K562 (cell line): Measurements from ENCODE around the gene COASY. TPM values are rescaled to one million over a fixed set of nuclear protein-coding genes. Genes with fewer than 3 reads are reported as not detected.
"Not testable (repeated sequence)": the region's sequence is repeated elsewhere in the genome, so short reads cannot be mapped to it uniquely, and the experiment has no call there.

Experiments used
- ATAC-seq: fragments of 200-7000 bp; cut with Tn5 transposase; 3 replicates; pipeline ENCODE4 v1.9.1; 2020; ENCODE audit warnings: moderate library complexity
- BruUV-seq: library from RNA; stranded (reverse); fragments of 400-500 nt; replicated peaks from 2 replicates; lab custom pipeline; 2021; lab: Mats Ljungman, UMichigan
- CTCF ChIA-PET: fragments of 300-600 bp; formaldehyde crosslinking; extraction: SDS; loops from one replicate; lab custom pipeline; 2021; ENCODE audit warnings: low intra/inter-chr PET ratio; lab: Yijun Ruan, JAX
- POLR2A ChIA-PET: fragments of 300-600, 350-650 bp; sonication (Branson Sonifier 250); formaldehyde crosslinking; extraction: SDS; loops from one replicate; lab custom pipeline; 2021; ENCODE audit warnings: antibody characterized with exemption, inconsistent platforms; lab: Yijun Ruan, JAX
- DNase-seq, 4 experiments: peaks; one replicate each; pipeline versions ENCODE4 v3.0.0 to v3.0.0-alpha.2; 2011 to 2018; ENCODE audit warnings: low spot score in 3 of 4, mixed read lengths in 3 of 4; ENCODE audit errors: extremely low read depth in 1 of 4
- FAIRE-seq: peaks from 2 replicates; lab custom pipeline; 2011; peaks lifted over from hg19 to GRCh38; lab: Jason Lieb, UNC
- H2AFZ ChIP-seq: 2 replicates; pipeline ENCODE4 v1.6.0; 2011; ENCODE audit warnings: low read depth, low read length, control low read depth, inconsistent platforms
- H3K27ac ChIP-seq: fragments of 200-600 bp; 3 replicates; pipeline ENCODE4 v1.8.0; 2011; ENCODE audit warnings: low read depth, mild to moderate bottlenecking, control low read depth, inconsistent platforms, low read length, moderate library complexity, mixed read lengths; ENCODE audit errors: extremely low read depth
- H3K27me3 ChIP-seq, 2 experiments: fragments of 300-600 bp in 1 of 2; 2 replicates in 1 of 2; 3 replicates in 1 of 2; pipeline versions ENCODE4 v1.6.0 to v1.8.0; 2011; ENCODE audit warnings: inconsistent platforms in 2 of 2, low read length in 2 of 2, mild to moderate bottlenecking in 1 of 2, mixed read lengths in 1 of 2, moderate library complexity in 1 of 2; ENCODE audit not compliant: control insufficient read depth in 2 of 2, insufficient read depth in 2 of 2
- H3K36me3 ChIP-seq: fragments of 300-600 bp; 3 replicates; pipeline ENCODE4 v1.8.0; 2011; ENCODE audit warnings: mild to moderate bottlenecking, low read length, inconsistent platforms; ENCODE audit not compliant: control insufficient read depth, insufficient read depth
- H3K4me1 ChIP-seq, 2 experiments: fragments of 200-600 bp in 1 of 2; replicated peaks in 1 of 2; 2 replicates in 1 of 2; 3 replicates in 1 of 2; pipeline versions ENCODE4 v1.5.1 to v1.8.0; 2011; ENCODE audit warnings: inconsistent platforms in 2 of 2, low read length in 2 of 2, mild to moderate bottlenecking in 1 of 2, mixed read lengths in 1 of 2, moderate library complexity in 1 of 2; ENCODE audit not compliant: control insufficient read depth in 2 of 2, insufficient read depth in 2 of 2
- H3K4me2 ChIP-seq: 2 replicates; pipeline ENCODE4 v1.6.1; 2011; ENCODE audit warnings: low read length, control low read depth, inconsistent platforms, mixed read lengths; ENCODE audit not compliant: insufficient read depth
- H3K4me3 ChIP-seq: fragments of 200-600 bp; sonication (generic), shearing (Covaris generic); 2 replicates; pipeline ENCODE4 v1.5.1; 2016; ENCODE audit warnings: control low read depth, inconsistent platforms
- H3K79me2 ChIP-seq: fragments of 200-600 bp; 3 replicates; pipeline ENCODE4 v1.8.0; 2011; ENCODE audit warnings: low read length, inconsistent platforms; ENCODE audit not compliant: control insufficient read depth, insufficient read depth
- H3K9ac ChIP-seq, 2 experiments: 2 replicates each; pipeline versions ENCODE4 v1.6.0 to v1.6.1; 2011; ENCODE audit warnings: low read depth in 2 of 2, low read length in 2 of 2, control low read depth in 1 of 2, inconsistent platforms in 1 of 2, mild to moderate bottlenecking in 1 of 2, mixed read lengths in 1 of 2; ENCODE audit not compliant: insufficient read depth in 1 of 2
- H3K9me1 ChIP-seq: one replicate; pipeline ENCODE4 v1.6.0; 2011; ENCODE audit warnings: inconsistent platforms, mild to moderate bottlenecking, low read length, moderate library complexity; ENCODE audit not compliant: control insufficient read depth, insufficient read depth
- H3K9me3 ChIP-seq: replicated peaks from 2 replicates; pipeline ENCODE4 v1.5.1; 2011; ENCODE audit warnings: low read depth, low read length, inconsistent platforms; ENCODE audit not compliant: control insufficient read depth, insufficient read depth
- H4K20me1 ChIP-seq: replicated peaks from 2 replicates; pipeline ENCODE4 v1.6.1; 2011; ENCODE audit warnings: low read length, inconsistent platforms, mixed read lengths; ENCODE audit not compliant: control insufficient read depth, insufficient read depth
- ELF1 ChIP-seq: fragments of 200-800 bp; sonication (Bioruptor generic); IDR thresholded peaks from 2 replicates; pipeline ENCODE4 v1.6.1; 2016; ENCODE audit warnings: missing genetic modification characterization, missing compliant biosample characterization
- ZNF263 ChIP-seq: sonication (generic); formaldehyde crosslinking; IDR thresholded peaks from 2 replicates; pipeline ENCODE4 v1.8.0; 2022; ENCODE audit warnings: mild to moderate bottlenecking, missing genetic modification reagents, borderline replicate concordance
- WGBS: fragments of 100-300 bp; shearing (Covaris generic); methylation state at CpG from one replicate; pipeline ENCODE4 v1.1.6; 2016; ENCODE audit warnings: low coverage, mixed read lengths; ENCODE audit not compliant: insufficient coverage; ENCODE audit errors: missing lambda C conversion rate; 5-methylcytosine and 5-hydroxymethylcytosine counted together
- in situ Hi-C: fragments of 300-500 bp; cut with MboI; formaldehyde crosslinking; loops from 4 replicates; pipeline ENCODE4 v1.15.0; 2018; ENCODE audit warnings: inconsistent platforms, mixed read lengths
- intact Hi-C: fragments of 100-400 bp; cut with micrococcal nuclease; formaldehyde crosslinking; loops from 2 replicates; pipeline ENCODE4 v1.14.2; 2022
- polyA plus RNA-seq, 8 experiments: library from polyadenylated mRNA; depleted of rRNA in 4 of 8; stranded (reverse) in 5 of 8; unstranded in 3 of 8; fragments of >200 nt; fragmentation: Nextera tagmentation in 2 of 8; fragmentation: Illumina TruSeq in 1 of 8; extraction: Ambion mirVana in 2 of 8; extraction: Trizol in 1 of 8; gene quantifications; 2 replicates each; pipeline versions ENCODE4 v1.2.1 to v1.2.3, GENCODE V29; 2011 to 2014; ENCODE audit warnings: inconsistent platforms in 1 of 8, missing spikeins in 1 of 8
- total RNA-seq, 7 experiments: library from RNA; depleted of rRNA in 6 of 7; stranded (reverse); fragments of >200 nt in 6 of 7; fragmentation: Illumina TruSeq in 2 of 7; extraction: Trizol in 2 of 7; gene quantifications; 2 replicates each; pipeline versions ENCODE4 v1.2.1 to v1.2.3, GENCODE V29; 2011 to 2021; ENCODE audit warnings: low replicate concordance in 1 of 7

Gene COASY
- total and polyA plus RNA-seq, 9 of the 15 experiments (the other 6 are each of a cell fraction or from before 2014, with no cell fraction given), result 25.4 to 175 (median 62.3) TPM

GRCh38 chr17:42555961-42556617 lies 5.9 kb upstream of the COASY start:
- POLR2A ChIA-PET, H3K4me3 ChIP-seq, H3K27ac ChIP-seq, in situ Hi-C loops, H4K20me1 ChIP-seq, FAIRE-seq, H3K27me3 ChIP-seq, H3K9me3 ChIP-seq, CTCF ChIA-PET, intact Hi-C loops, BruUV-seq, H3K4me2 ChIP-seq, H3K36me3 ChIP-seq, DNase-seq, H2AFZ ChIP-seq, H3K9me1 ChIP-seq: not testable (repeated sequence)
- Histone ChIP-seq H3K4me1 (peaks cover 21 to 46% of the 10 kb centered on the region in 2 experiments; a peak in 4 of 5 replicates), H3K79me2 (peaks cover 26% of the 10 kb centered on the region), H3K9ac (peak overlapping the region in 1 of 2 experiments; percentile 74; a peak in 1 of 4 replicates)
- peak; percentile 53 for ATAC-seq
- WGBS, result 59% methylated on average over 5 of the region's 5 CpGs

GRCh38 chr17:42559075-42559474 lies 2.9 kb upstream of the COASY start:
- FAIRE-seq (no peak), DNase-seq (no peak), ATAC-seq (no peak)
- in situ Hi-C loops, result no loop called here
- H3K4me1 ChIP-seq, result peaks cover 21 to 53% of the 10 kb centered on the region in 2 experiments
- no peak overlapping the region; the same call in 2 of the 3 replicates for H3K27ac ChIP-seq
- no peaks in the 10 kb centered on the region for H4K20me1 ChIP-seq
- ChIA-PET CTCF (no interaction called here), POLR2A (interaction anchor here (0.6 to 1.4 kb wide), 2 partner anchors 18 to 50 kb away, joined by 3 to 4 read pairs; partner anchors contain the start of genes PSMC3IP, RETREG3 and TUBG1)
- 55% methylated on average over 6 of the region's 6 CpGs for WGBS
- peaks cover 11% of the 10 kb centered on the region for H3K36me3 ChIP-seq
- H3K27me3 ChIP-seq, result no peaks in the 10 kb centered on the region
- BruUV-seq, result no TSS peak
- peak overlapping the region in 1 of 2 experiments; percentile 37; a peak in 1 of 4 replicates for H3K9ac ChIP-seq
- intact Hi-C loops, result no loop called here
- H3K4me3 ChIP-seq, result no peak overlapping the region
- no peak overlapping the region for H2AFZ ChIP-seq
- no peaks in the 10 kb centered on the region for H3K9me3 ChIP-seq
- TF ChIP-seq ZNF263, result peak; percentile 71; the same call in 1 of the 2 replicates
- no peak for TF ChIP-seq ELF1 (tag)
- TF ChIP-seq, all 486 proteins: peak for 1
- Histone ChIP-seq H3K79me2 (peaks cover 35% of the 10 kb centered on the region), H3K4me2 (no peak overlapping the region), H3K9me1 (no peaks in the 10 kb centered on the region)
